Endothelial cell of umbilical vein (primary cell): Measurements from ENCODE around the gene SMARCE1. TPM values are rescaled to one million over a fixed set of nuclear protein-coding genes. Genes with fewer than 3 reads are reported as not detected.

ENCODE experiments used
- BruUV-seq: library from RNA; stranded (reverse); fragments of 400-500 nt; replicated peaks from 2 replicates; lab custom pipeline; 2021; lab: Mats Ljungman, UMichigan
- CTCF ChIA-PET: fragments of 300-600, 350-600 bp; sonication (Branson Sonifier 250); formaldehyde crosslinking; loops from one replicate; lab custom pipeline; 2021; ENCODE audit warnings: antibody characterized with exemption, inconsistent platforms; lab: Charles Lee
- POLR2A ChIA-PET: fragments of 300-600, 350-600 bp; sonication (Branson Sonifier 250); formaldehyde crosslinking; loops from one replicate; lab custom pipeline; 2021; ENCODE audit warnings: antibody characterized with exemption, inconsistent platforms; lab: Charles Lee
- DNase-seq: peaks from one replicate; pipeline ENCODE4 v3.0.0-alpha.2; 2011; ENCODE audit warnings: low read depth, low spot score
- FAIRE-seq: peaks from 2 replicates; lab custom pipeline; 2011; peaks lifted over from hg19 to GRCh38; lab: Jason Lieb, UNC
- H2AFZ ChIP-seq: 2 replicates; pipeline ENCODE4 v1.6.0; 2012; ENCODE audit warnings: low read depth, low read length, control low read depth, inconsistent platforms
- H3K27ac ChIP-seq: 2 replicates; pipeline ENCODE4 v1.5.1; 2011; ENCODE audit warnings: low read depth, mild to moderate bottlenecking, control low read depth, low read length, moderate library complexity; ENCODE audit not compliant: insufficient read depth
- H3K27me3 ChIP-seq, 2 experiments: 2 replicates each; pipeline versions ENCODE4 v1.6.0 to v1.6.1; 2011; ENCODE audit warnings: low read length in 2 of 2, mixed read lengths in 1 of 2; ENCODE audit not compliant: control insufficient read depth in 2 of 2, insufficient read depth in 2 of 2
- H3K36me3 ChIP-seq, 2 experiments: 2 replicates in 1 of 2; 3 replicates in 1 of 2; pipeline ENCODE4 v1.5.1; 2011; ENCODE audit warnings: low read length in 2 of 2, mild to moderate bottlenecking in 1 of 2, moderate library complexity in 1 of 2; ENCODE audit not compliant: control insufficient read depth in 2 of 2, insufficient read depth in 2 of 2; ENCODE audit errors: extremely low read depth in 1 of 2
- H3K4me1 ChIP-seq: 3 replicates; pipeline ENCODE4 v1.5.1; 2011; ENCODE audit warnings: mild to moderate bottlenecking, low read length; ENCODE audit not compliant: control insufficient read depth, insufficient read depth; ENCODE audit errors: extremely low read depth
- H3K4me2 ChIP-seq: 2 replicates; pipeline ENCODE4 v1.6.1; 2011; ENCODE audit warnings: low read length, control low read depth, mixed read lengths; ENCODE audit not compliant: insufficient read depth
- H3K4me3 ChIP-seq, 3 experiments: fragments of 200-600 bp in 1 of 3; sonication (generic), shearing (Covaris generic) in 1 of 3; replicated peaks in 1 of 3; 2 replicates each; pipeline ENCODE4 v1.5.1; 2011 to 2016; ENCODE audit warnings: control low read depth in 3 of 3, low read length in 3 of 3, mild to moderate bottlenecking in 2 of 3, inconsistent platforms in 1 of 3, low read depth in 1 of 3, moderate library complexity in 1 of 3; ENCODE audit not compliant: insufficient read depth in 1 of 3
- H3K79me2 ChIP-seq: 2 replicates; pipeline ENCODE4 v1.6.0; 2012; ENCODE audit warnings: low read length, inconsistent platforms; ENCODE audit not compliant: control insufficient read depth, insufficient read depth
- H3K9ac ChIP-seq: replicated peaks from 2 replicates; pipeline ENCODE3; 2011; ENCODE audit warnings: low read length, control low read depth; ENCODE audit not compliant: insufficient read depth; ENCODE audit errors: extremely low read depth
- H3K9me1 ChIP-seq: replicated peaks from 3 replicates; pipeline ENCODE4 v1.6.0; 2011; ENCODE audit warnings: mild to moderate bottlenecking, low read length; ENCODE audit not compliant: control insufficient read depth, insufficient read depth; ENCODE audit errors: extremely low read depth
- H3K9me3 ChIP-seq: replicated peaks from 2 replicates; pipeline ENCODE4 v1.5.1; 2012; ENCODE audit warnings: low read length, inconsistent platforms; ENCODE audit not compliant: control insufficient read depth, insufficient read depth
- H4K20me1 ChIP-seq: replicated peaks from 2 replicates; pipeline ENCODE3; 2011; ENCODE audit warnings: mild to moderate bottlenecking, low read length; ENCODE audit not compliant: control insufficient read depth, insufficient read depth; ENCODE audit errors: extremely low read depth
- EZH2 ChIP-seq: IDR thresholded peaks from 2 replicates; pipeline ENCODE4 v1.6.1; 2012; ENCODE audit warnings: borderline replicate concordance, low read depth, mild to moderate bottlenecking, moderate library complexity, low read length, inconsistent platforms; ENCODE audit not compliant: severe bottlenecking
- FOS ChIP-seq: IDR thresholded peaks from 2 replicates; pipeline ENCODE4 v1.6.1; 2011; ENCODE audit warnings: mild to moderate bottlenecking, low read length, moderate library complexity, borderline replicate concordance; ENCODE audit not compliant: insufficient read depth
- GATA2 ChIP-seq: IDR thresholded peaks from 2 replicates; pipeline ENCODE4 v1.7.0; 2011; ENCODE audit warnings: low read depth, mild to moderate bottlenecking, moderate library complexity, mixed read lengths, low read length; ENCODE audit not compliant: insufficient read length, insufficient read depth
- JUN ChIP-seq: IDR thresholded peaks from 2 replicates; pipeline ENCODE4 v1.6.1; 2011; ENCODE audit warnings: borderline replicate concordance, low read depth; ENCODE audit not compliant: insufficient read length, insufficient read depth
- MYC ChIP-seq: IDR thresholded peaks from one replicate; pipeline ENCODE4 v1.6.1; 2011; ENCODE audit warnings: mild to moderate bottlenecking, low read depth, low read length
- POLR2A ChIP-seq: IDR thresholded peaks from 2 replicates; pipeline ENCODE4 v1.6.1; 2012; ENCODE audit warnings: low read depth, mild to moderate bottlenecking, control low read depth, low read length
- POLR2AphosphoS5 ChIP-seq: IDR thresholded peaks from 2 replicates; pipeline ENCODE4 v1.6.1; 2012; ENCODE audit warnings: low read depth, mild to moderate bottlenecking, control low read depth, low read length, moderate library complexity; ENCODE audit not compliant: insufficient read depth
- dilution Hi-C: fragments of 300-500 bp; cut with MboI; formaldehyde crosslinking; loops from one replicate; pipeline ENCODE4 v1.15.0; 2019; ENCODE audit warnings: low sequenced_read_pairs; ENCODE audit not compliant: extremely low pct_ligation_motif_present
- intact Hi-C: fragments of 100-400 bp; cut with micrococcal nuclease; formaldehyde crosslinking; loops from one replicate; pipeline ENCODE4 v1.10.0; 2022
- polyA plus RNA-seq, 4 experiments: library from polyadenylated mRNA; depleted of rRNA in 3 of 4; stranded (reverse) in 3 of 4; unstranded in 1 of 4; fragments of >200 nt; gene quantifications; 2 replicates each; pipeline versions ENCODE4 v1.2.1 to v1.2.3, GENCODE V29; 2011 to 2012; ENCODE audit warnings: missing spikeins in 1 of 4
- total RNA-seq: library from RNA; stranded (reverse); gene quantifications from 2 replicates; pipeline ENCODE4 v1.2.3, GENCODE V29; 2021
- TF ChIP-seq, protein P1 (sequence below): IDR thresholded peaks from 2 replicates; pipeline ENCODE4 v1.6.1; 2011; ENCODE audit not compliant: insufficient read depth, insufficient read length
- TF ChIP-seq, protein P2 (sequence below), 2 donors: IDR thresholded peaks; 1 replicate in 1 of 2; 2 replicates in 1 of 2; pipeline ENCODE4 v1.5.1; 2011; ENCODE audit warnings: low read length in 2 of 2, mild to moderate bottlenecking in 2 of 2, moderate library complexity in 2 of 2, control low read depth in 1 of 2, inconsistent platforms in 1 of 2, low read depth in 1 of 2; ENCODE audit not compliant: insufficient read depth in 1 of 2; ENCODE audit errors: extremely low read depth in 1 of 2

Gene SMARCE1
- total and polyA plus RNA-seq, 2 donors (not counting 3 experiments of a cell fraction or from before 2014, with no cell fraction given), result 28.4 to 127 TPM

DNA sequence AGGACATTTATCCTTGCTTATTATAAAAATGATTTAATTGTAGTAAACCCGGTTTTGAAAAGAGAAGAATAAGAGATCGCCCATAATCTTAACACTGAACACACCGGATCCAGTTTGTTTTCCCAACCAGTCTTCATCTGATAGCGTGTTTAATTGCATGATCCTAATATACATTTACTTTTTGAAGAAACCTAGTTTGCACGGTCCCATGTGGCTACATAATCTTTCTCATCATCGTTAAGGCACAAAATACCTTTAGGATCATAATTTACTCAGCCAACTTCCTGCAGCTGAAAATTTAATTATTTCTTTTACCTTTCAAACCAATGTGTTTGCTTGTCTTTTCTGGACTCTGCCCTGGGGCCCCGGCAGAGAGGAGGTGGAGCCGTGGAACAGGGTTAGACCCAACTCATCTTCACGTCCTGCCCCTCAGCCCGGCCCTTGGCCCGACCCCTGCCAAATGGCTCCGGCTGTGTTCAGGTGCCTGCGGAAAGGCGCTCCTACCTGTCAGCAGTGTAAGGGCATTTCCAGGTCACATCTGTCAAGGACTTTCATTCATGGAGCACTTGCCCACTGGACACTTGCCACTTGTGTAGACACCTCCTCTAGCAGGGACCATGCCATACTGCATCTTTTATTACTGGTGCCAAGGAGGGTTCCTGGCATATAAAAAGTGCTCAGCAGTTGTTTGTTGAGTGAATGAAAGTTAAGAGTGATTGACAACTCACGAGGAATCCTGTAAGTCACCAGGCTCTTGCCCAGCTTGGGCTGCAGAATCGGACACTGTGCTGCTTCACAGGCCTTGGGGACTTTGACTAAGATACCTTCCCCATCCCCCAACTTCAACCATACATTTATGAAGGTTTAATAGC, 28.6 kb downstream of the SMARCE1 start:
- Histone ChIP-seq H3K9me3 (no peaks in the 10 kb centered on the region), H3K79me2 (no peaks in the 10 kb centered on the region), H3K9me1 (no peaks in the 10 kb centered on the region), H3K9ac (no peak overlapping the region), H2AFZ (no peak overlapping the region), H3K27me3 (peaks cover 0 to 5% of the 10 kb centered on the region in 2 experiments), H3K4me2 (no peak overlapping the region), H3K4me3 (no peak overlapping the region), H3K4me1 (no peaks in the 10 kb centered on the region), H3K36me3 (no peaks in the 10 kb centered on the region), H4K20me1 (no peaks in the 10 kb centered on the region), H3K27ac (no peak overlapping the region)
- DNase-seq (no peak), FAIRE-seq (no peak)
- CTCF ChIA-PET, result interaction anchor here (0.8 to 1.7 kb wide), 24 partner anchors 8 to 1060 kb away, joined by 3 to 24 read pairs (median 4); partner anchors contain the start of gene SMARCE1
- dilution Hi-C loops, result no loop called here
- no peak for TF ChIP-seq POLR2A
- TF ChIP-seq GATA2, result no peak
- TF ChIP-seq JUN, result no peak
- TF ChIP-seq, protein P1, sequence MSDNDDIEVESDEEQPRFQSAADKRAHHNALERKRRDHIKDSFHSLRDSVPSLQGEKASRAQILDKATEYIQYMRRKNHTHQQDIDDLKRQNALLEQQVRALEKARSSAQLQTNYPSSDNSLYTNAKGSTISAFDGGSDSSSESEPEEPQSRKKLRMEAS, result no peak
- TF ChIP-seq MYC, result no peak
- no peak for TF ChIP-seq POLR2AphosphoS5
- TF ChIP-seq FOS, result no peak
- TF ChIP-seq EZH2, result no peak
- TF ChIP-seq, protein P2, sequence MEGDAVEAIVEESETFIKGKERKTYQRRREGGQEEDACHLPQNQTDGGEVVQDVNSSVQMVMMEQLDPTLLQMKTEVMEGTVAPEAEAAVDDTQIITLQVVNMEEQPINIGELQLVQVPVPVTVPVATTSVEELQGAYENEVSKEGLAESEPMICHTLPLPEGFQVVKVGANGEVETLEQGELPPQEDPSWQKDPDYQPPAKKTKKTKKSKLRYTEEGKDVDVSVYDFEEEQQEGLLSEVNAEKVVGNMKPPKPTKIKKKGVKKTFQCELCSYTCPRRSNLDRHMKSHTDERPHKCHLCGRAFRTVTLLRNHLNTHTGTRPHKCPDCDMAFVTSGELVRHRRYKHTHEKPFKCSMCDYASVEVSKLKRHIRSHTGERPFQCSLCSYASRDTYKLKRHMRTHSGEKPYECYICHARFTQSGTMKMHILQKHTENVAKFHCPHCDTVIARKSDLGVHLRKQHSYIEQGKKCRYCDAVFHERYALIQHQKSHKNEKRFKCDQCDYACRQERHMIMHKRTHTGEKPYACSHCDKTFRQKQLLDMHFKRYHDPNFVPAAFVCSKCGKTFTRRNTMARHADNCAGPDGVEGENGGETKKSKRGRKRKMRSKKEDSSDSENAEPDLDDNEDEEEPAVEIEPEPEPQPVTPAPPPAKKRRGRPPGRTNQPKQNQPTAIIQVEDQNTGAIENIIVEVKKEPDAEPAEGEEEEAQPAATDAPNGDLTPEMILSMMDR (IDR thresholded peaks at IDR 0.05; ENCODE audit: extremely low read depth in 1 of 2, insufficient read depth in 1 of 2, low read depth in 1 of 2, low read length in 2 of 2), result no peak
- BruUV-seq, result no TSS peak
- intact Hi-C loops, result no loop called here
- POLR2A ChIA-PET, result no interaction called here
